ENCODE data around the gene JAK1.

- no peak for TF ChIP-seq CTCF (IDR thresholded peaks at IDR 0.05)
- TF ChIP-seq POLR2A (IDR thresholded peaks at IDR 0.05), result no peak
These were observed 99.7 kb downstream of the JAK1 start for GRCh38 chr1:64866689-64867088.
